GM21528 (cell line): Measurements from ENCODE around the gene TMEM208.

Experiments
- ATAC-seq: cut with Tn5 transposase; IDR thresholded peaks from one replicate; pipeline ENCODE4 v1.9.1; 2021; ENCODE audit warnings: mild to moderate bottlenecking, moderate library complexity; ENCODE audit not compliant: unreplicated experiment, low FRiP score

TMEM208 gene

GRCh38 chr16:67270931-67271338, 44.0 kb downstream of the TMEM208 start:
- no peak for ATAC-seq

- ATAC-seq = no peak
These were observed 44.5 kb downstream of the TMEM208 start for GRCh38 chr16:67271446-67271845.

- ATAC-seq = no peak
These were observed 48.4 kb downstream of the TMEM208 start for GRCh38 chr16:67275321-67275720.

- ATAC-seq = no peak
These were observed 50.5 kb downstream of the TMEM208 start for GRCh38 chr16:67277294-67277998.

- ATAC-seq = no peak
These were observed 51.3 kb downstream of the TMEM208 start for GRCh38 chr16:67277999-67278772.
